ENCODE results near the gene PTPRT.

Gene PTPRT

GRCh38 chr20:42152575-42152974 lies 1037.1 kb downstream of the PTPRT start:
- DNase-seq (ENCODE audit: low read depth in 1 of 2, low spot score in 1 of 2), result no peak

- DNase-seq (ENCODE audit: low read depth in 1 of 2, low spot score in 1 of 2), result no peak
These were observed 1039.5 kb downstream of the PTPRT start for GRCh38 chr20:42150230-42150629.

GRCh38 chr20:42138729-42139128 lies 1051.0 kb downstream of the PTPRT start:
- no peak for DNase-seq (ENCODE audit: low read depth in 1 of 2, low spot score in 1 of 2)

GRCh38 chr20:42134265-42135098 lies 1055.2 kb downstream of the PTPRT start:
- DNase-seq (ENCODE audit: low read depth in 1 of 2, low spot score in 1 of 2), result no peak

- no peak for DNase-seq (ENCODE audit: low read depth in 1 of 2, low spot score in 1 of 2)
These were observed 1058.7 kb downstream of the PTPRT start for GRCh38 chr20:42130810-42131596.

GRCh38 chr20:42125426-42125825 lies 1064.3 kb downstream of the PTPRT start:
- DNase-seq (ENCODE audit: low read depth in 1 of 2, low spot score in 1 of 2), result no peak

GRCh38 chr20:42123981-42124473 lies 1065.7 kb downstream of the PTPRT start:
- no peak for DNase-seq (ENCODE audit: low read depth in 1 of 2, low spot score in 1 of 2)

GRCh38 chr20:42118409-42119125 lies 1071.1 kb downstream of the PTPRT start:
- DNase-seq (ENCODE audit: low read depth in 1 of 2, low spot score in 1 of 2), result no peak

GRCh38 chr20:42118001-42118400 lies 1071.7 kb downstream of the PTPRT start:
- no peak for DNase-seq (ENCODE audit: low read depth in 1 of 2, low spot score in 1 of 2)

- no peak for DNase-seq (ENCODE audit: low read depth in 1 of 2, low spot score in 1 of 2)
These were observed 1076.5 kb downstream of the PTPRT start for GRCh38 chr20:42113236-42113635.

GRCh38 chr20:42112161-42112560 lies 1077.5 kb downstream of the PTPRT start:
- DNase-seq (ENCODE audit: low read depth in 1 of 2, low spot score in 1 of 2), result no peak

- DNase-seq (ENCODE audit: low read depth in 1 of 2, low spot score in 1 of 2), result no peak
These were observed 1078.4 kb downstream of the PTPRT start for GRCh38 chr20:42111349-42111748.

GRCh38 chr20:42110301-42110700 lies 1079.4 kb downstream of the PTPRT start:
- no peak for DNase-seq (ENCODE audit: low read depth in 1 of 2, low spot score in 1 of 2)

GRCh38 chr20:42102000-42102399 lies 1087.7 kb downstream of the PTPRT start:
- DNase-seq (ENCODE audit: low read depth in 1 of 2, low spot score in 1 of 2), result no peak

- DNase-seq (ENCODE audit: low read depth in 1 of 2, low spot score in 1 of 2), result no peak
These were observed 1089.5 kb downstream of the PTPRT start for GRCh38 chr20:42100137-42100704.

GRCh38 chr20:42099101-42099500 lies 1090.6 kb downstream of the PTPRT start:
- DNase-seq (ENCODE audit: low read depth in 1 of 2, low spot score in 1 of 2), result no peak

GRCh38 chr20:42098418-42098817 lies 1091.3 kb downstream of the PTPRT start:
- DNase-seq (ENCODE audit: low read depth in 1 of 2, low spot score in 1 of 2), result no peak

GRCh38 chr20:42097741-42098140 lies 1092.0 kb downstream of the PTPRT start:
- DNase-seq (ENCODE audit: low read depth in 1 of 2, low spot score in 1 of 2), result no peak

- DNase-seq (ENCODE audit: low read depth in 1 of 2, low spot score in 1 of 2), result no peak
These were observed 1094.5 kb downstream of the PTPRT start for GRCh38 chr20:42095221-42095620.

GRCh38 chr20:42093542-42094440 lies 1095.9 kb downstream of the PTPRT start:
- DNase-seq (ENCODE audit: low read depth in 1 of 2, low spot score in 1 of 2), result no peak
